Head of caudate nucleus (tissue), 42 donors: ENCODE data around the gene TTLL11.
A peak's percentile ranks its signal among the peaks of the same experiment; 100 is the strongest.
"Not testable (repeated sequence)": the region's sequence is repeated elsewhere in the genome, so short reads cannot be mapped to it uniquely, and the experiment has no call there.

ENCODE experiments used
- DNase-seq, 42 donors: peaks; one replicate each; pipeline versions ENCODE4 v3.0.0 to v3.0.0-alpha.2; 2020 to 2021; ENCODE audit warnings: mixed read lengths in 7 of 42
- intact Hi-C: fragments of 100-400 bp; cut with DNase I; formaldehyde crosslinking; loops from one replicate; pipeline ENCODE4 v1.15.0; 2022

The TTLL11 gene

GRCh38 chr9:122126331-122127261 lies 33.5 kb upstream of the TTLL11 start:
- intact Hi-C loops: loop anchor here (10.0 kb wide), 1 partner anchor 688 kb away; no protein-coding TSS in a partner anchor
- peak in 25 of 42 donors; percentile 14 to 63 (median 44) for DNase-seq

GRCh38 chr9:122125509-122126330 lies 32.6 kb upstream of the TTLL11 start:
- intact Hi-C loops: loop anchor here (2.0 to 10.0 kb wide), 3 partner anchors 27 to 689 kb away; no protein-coding TSS in a partner anchor
- DNase-seq: peak in 5 of 42 donors; percentile 4 to 32 (median 30)

- DNase-seq: peak; percentile 80 to 95 (median 91)
- intact Hi-C loops: loop anchor here (2.0 to 10.0 kb wide), 3 partner anchors 26 to 690 kb away; no protein-coding TSS in a partner anchor
Observed at GRCh38 chr9:122125158-122125508, 32.0 kb upstream of the TTLL11 start.

DNA sequence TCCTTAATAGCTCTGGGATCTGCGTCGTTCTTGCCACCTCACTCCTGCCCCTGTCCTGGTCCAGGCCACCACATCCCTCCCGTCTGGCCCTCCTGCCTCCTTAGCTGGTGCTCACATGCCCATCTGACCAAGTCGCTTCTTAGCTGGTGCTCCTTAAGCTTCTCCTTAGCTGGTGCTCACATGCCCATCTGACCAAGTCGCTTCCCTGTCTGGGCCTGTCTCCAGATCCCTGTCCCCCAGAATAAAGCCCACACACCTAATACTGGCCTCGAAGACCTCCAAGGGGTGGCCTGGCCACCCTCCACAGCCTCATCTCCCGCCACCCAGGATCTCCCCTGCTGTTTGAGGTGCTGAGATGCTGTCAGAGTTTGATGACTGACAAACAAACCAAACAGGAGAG lies 31.4 kb upstream of the TTLL11 start:
- DNase-seq: no peak
- intact Hi-C loops: loop anchor here (2.0 to 10.0 kb wide), 3 partner anchors 26 to 690 kb away; no protein-coding TSS in a partner anchor

GRCh38 chr9:122124048-122124447 lies 30.9 kb upstream of the TTLL11 start:
- DNase-seq: peak in 1 of 42 donors; percentile 0
- intact Hi-C loops: loop anchor here (2.0 to 10.0 kb wide), 3 partner anchors 25 to 691 kb away; no protein-coding TSS in a partner anchor

GRCh38 chr9:122122903-122123632 lies 30.0 kb upstream of the TTLL11 start:
- intact Hi-C loops: loop anchor here (10.0 kb wide), 1 partner anchor 692 kb away; no protein-coding TSS in a partner anchor
- DNase-seq: peak in 41 of 42 donors; percentile 57 to 93 (median 82)

- DNase-seq: no peak
Observed at GRCh38 chr9:122122468-122122867, 29.4 kb upstream of the TTLL11 start.

GRCh38 chr9:122121931-122122330 lies 28.8 kb upstream of the TTLL11 start:
- intact Hi-C loops: loop anchor here (10.0 kb wide), 1 partner anchor 693 kb away; no protein-coding TSS in a partner anchor
- DNase-seq: no peak

More at GRCh38 chr9:122122468-122122867, 29.4 kb upstream of the TTLL11 start:
- intact Hi-C loops: loop anchor here (10.0 kb wide), 1 partner anchor 692 kb away; no protein-coding TSS in a partner anchor

GRCh38 chr9:122121391-122121790 lies 28.3 kb upstream of the TTLL11 start:
- intact Hi-C loops: loop anchor here (10.0 kb wide), 1 partner anchor 693 kb away; no protein-coding TSS in a partner anchor

GRCh38 chr9:122120316-122121071 lies 27.4 kb upstream of the TTLL11 start:
- intact Hi-C loops: loop anchor here (10.0 kb wide), 1 partner anchor 694 kb away; no protein-coding TSS in a partner anchor
- no peak for DNase-seq

More at GRCh38 chr9:122121391-122121790, 28.3 kb upstream of the TTLL11 start:
- DNase-seq: no peak

GRCh38 chr9:122119721-122120120 lies 26.6 kb upstream of the TTLL11 start:
- intact Hi-C loops: loop anchor here (10.0 kb wide), 1 partner anchor 695 kb away; no protein-coding TSS in a partner anchor

GRCh38 chr9:122119166-122119521 lies 26.0 kb upstream of the TTLL11 start:
- intact Hi-C loops: no loop called here
- DNase-seq: no peak

More at GRCh38 chr9:122119721-122120120, 26.6 kb upstream of the TTLL11 start:
- DNase-seq: no peak

- no peak for DNase-seq
Observed at GRCh38 chr9:122118343-122119165, 25.4 kb upstream of the TTLL11 start.

GRCh38 chr9:122117241-122117640 lies 24.1 kb upstream of the TTLL11 start:
- intact Hi-C loops, DNase-seq: not testable (repeated sequence)

More at GRCh38 chr9:122118343-122119165, 25.4 kb upstream of the TTLL11 start:
- intact Hi-C loops: no loop called here

DNA sequence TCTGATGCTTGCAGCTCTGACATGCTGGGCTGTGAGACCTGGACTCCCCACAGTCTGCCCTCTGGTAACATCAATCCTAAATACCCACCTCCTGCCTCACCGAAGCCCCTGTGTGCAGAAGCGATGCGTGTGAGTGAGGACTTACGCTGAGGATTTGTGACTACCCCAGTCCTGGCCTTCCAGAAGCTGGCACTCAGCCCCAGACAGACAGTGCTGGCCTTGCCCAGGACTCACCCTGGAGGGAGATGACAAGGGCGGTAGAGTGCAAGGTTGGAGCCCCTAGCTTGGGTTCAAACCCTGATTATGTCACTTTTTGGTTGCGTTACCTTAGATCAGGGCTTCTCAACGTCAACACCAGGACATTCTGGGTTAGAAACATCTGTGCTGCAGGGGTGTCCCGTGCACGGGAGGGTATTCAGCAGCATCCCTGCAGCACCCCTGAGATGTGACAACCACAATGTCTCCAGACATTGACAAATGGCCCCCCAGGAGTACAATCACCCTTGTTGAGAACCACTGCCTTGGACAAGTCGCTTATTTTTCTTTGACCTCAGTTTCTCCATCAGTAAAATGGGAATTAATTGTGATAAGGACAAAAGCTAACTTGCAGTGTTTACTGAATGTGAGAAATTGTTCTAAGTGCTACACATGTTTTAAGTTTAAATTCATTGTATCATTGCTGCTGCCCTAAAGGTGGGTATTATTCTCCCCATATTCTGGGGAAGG lies 23.5 kb upstream of the TTLL11 start:
- intact Hi-C loops: no loop called here
- DNase-seq: no peak

- no peak for DNase-seq
Observed at GRCh38 chr9:122116040-122116439, 22.9 kb upstream of the TTLL11 start.

More at GRCh38 chr9:122116040-122116439, 22.9 kb upstream of the TTLL11 start:
- intact Hi-C loops: no loop called here
